HG03460 (cell line): ENCODE data around the gene LAPTM5.

Experiments used
- ATAC-seq: cut with Tn5 transposase; IDR thresholded peaks from one replicate; pipeline ENCODE4 v1.9.1; 2021; ENCODE audit not compliant: unreplicated experiment

The LAPTM5 gene

DNA sequence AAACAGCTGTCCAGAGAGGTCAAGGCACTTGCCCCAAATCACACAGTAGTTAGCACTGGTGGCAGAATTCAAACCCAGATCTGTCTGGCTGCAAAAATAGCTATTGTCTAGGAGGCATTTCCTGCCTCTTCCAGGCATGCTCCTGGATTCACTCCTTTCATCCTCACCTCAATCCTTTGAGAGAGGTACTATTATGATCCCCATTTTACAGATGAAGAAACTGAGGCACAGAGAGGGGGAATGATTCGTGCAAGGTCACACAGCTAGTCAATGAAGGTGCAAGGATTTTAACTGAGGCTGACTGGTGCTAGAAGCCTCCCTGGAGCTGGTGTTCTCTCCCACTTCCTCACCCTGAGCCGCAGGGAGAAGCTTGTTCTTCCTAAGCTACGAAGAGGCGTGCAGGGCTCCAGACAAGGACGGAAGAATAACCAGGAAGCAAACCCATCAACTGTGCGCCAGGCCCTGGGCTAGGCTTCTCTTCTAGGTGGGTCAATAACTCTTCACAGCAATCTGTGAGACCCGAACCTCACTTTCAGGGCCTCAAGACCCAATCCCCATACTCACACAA is 631 bp upstream of the LAPTM5 start:
- no peak for ATAC-seq

DNA sequence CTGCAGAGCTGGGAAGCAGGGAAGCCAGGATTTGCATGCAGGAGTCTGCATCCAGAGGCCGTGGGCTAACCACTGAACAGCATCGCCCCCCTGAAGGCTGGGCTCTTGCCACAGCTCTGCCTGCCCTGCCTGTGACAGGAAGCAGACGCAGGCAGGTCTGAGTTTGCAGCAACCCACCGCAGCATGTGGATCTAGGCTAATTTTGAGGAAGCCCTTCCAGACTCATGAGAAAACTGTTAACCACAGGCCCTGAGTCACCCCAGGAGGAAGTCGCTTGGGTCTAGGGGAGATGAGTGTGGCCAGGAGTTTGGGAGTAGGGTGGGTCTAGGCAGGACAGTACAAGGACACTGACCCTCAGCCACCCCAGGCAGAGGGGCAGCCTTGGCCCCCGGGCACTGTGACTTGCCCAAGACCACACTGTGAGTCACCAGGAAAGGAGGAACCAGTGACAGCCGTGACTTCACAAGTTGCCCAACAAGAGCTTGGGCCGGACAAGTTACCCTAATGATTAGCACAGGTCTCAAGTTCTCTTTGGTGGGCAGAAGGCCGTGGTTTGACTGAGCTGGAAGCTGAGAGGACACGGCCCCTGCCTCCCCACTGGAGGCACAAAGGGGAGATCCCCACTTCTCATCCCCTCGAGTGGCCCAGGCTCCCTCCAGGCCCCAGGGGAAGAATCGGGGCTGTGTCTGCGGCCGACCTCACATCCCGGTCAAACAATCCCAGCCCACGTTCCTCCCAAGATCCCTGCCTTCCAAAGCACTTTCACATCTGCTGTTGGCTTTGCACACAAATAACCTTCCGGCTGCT is 826 bp downstream of the LAPTM5 start:
- no peak for ATAC-seq

DNA sequence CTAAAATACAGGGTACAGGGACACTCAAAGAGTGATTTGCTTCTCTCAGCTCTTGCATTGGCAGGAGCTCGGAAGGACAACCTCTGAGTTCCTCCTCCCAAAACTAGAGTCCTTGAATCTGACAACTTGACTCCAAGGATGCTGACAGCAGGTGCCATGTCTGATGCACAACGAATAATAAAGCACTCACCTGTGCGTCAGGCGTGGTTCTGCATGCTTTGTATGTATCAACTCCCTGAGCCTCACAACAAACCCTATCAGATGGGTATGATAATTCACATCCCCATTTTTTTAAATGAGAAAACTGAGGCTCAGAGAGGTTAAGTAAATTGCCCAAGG is 1.4 kb downstream of the LAPTM5 start:
- no peak for ATAC-seq

DNA sequence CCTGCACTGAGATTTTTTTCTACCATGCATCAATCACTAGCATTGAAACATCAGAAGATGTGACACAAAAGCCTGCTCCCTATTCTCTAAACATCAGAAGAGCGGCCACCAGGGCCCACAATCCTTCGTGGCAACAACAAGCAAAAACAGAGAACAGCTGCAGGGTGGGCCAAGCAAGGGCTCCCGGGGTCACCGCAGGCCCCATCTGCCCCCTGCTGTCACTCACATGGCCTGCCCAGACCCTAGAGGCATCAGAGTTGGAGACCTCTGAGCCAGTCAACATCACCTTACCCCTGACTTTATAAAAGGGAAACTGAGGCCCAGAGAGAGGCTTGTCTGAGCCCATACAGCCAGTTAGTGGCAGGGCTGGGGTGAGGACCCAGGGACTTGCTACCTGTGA is 1.8 kb downstream of the LAPTM5 start:
- ATAC-seq: no peak

DNA sequence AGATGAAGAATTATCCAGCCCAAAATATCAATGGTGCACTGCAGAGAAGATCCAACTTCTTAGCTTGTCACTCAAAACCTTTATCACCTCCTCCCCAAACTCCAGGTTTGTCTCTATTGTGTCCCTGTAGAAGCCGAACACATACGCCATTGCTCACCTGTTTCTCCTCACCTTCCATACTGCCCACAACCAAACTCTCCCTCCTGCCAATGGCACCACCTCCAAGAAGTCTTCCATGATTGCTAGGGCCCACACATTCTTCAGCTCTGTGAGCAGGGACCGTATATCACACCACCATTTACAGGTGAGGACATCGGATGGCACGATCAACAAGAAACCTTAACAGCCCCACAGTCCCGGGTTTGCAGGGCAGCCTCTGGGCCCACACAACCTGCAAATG is 2.2 kb downstream of the LAPTM5 start:
- ATAC-seq: no peak

DNA sequence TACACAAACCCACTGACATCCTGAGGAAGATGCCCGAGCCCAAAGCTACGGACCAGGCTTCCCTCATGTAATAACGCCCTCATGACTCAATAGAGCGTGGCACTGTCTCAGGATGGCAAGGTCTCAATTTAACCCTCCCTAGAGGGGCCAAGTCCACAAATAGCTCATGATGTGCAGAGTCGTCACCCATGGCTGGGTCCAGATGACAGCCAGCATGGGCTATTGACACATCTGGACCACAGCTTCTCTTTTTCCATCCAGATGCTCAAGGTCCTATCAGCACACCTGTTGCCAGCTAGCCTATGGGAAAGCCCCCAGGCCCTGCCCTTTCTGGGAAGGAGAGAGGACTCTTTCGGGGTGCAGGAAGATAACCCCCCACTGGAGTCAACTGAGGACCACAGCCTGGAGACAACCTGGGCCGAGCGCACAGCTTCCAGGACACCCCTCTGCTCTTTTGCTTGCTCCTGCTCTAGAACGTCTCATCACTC is 2.8 kb downstream of the LAPTM5 start:
- ATAC-seq: peak; percentile 41

DNA sequence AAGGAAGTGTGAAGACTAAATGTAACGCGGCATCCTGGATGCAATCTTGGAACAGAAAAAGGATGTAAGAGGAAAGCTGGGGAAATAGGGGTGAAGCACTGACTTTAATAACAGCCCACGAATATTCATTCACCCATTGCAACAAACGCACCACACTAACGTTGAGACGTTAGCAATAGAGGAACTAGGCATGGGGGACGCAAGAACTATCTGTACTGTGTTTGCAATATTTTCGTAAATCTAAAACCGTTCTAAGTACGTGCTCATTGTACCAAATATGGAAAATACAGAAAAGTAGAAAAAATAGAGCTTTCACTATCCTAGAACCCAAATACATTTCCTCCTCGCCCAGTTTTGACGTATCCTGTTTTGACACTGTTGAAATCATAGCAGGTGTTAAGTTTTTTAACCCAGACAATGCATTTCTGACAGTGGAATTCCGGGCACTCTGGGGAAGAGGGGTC is 3.9 kb downstream of the LAPTM5 start:
- no peak for ATAC-seq

DNA sequence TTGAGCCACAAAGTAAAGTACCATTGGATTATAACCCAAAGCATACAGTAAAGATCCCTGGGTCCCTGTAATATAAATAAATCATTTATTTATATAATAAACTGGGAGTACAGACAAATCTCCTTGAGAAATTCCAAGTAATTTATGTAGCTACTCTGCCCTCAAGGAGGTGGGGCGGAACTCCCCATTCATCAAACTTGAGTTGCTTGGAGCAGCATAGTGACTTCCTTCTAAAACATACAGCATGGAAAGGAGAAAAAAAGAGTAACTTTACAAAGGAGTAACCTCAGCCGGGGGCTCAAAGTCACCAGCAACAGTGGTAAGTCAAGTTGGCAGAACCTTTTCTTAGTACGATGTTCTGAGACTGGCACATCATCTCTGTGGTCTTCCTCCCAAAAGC is 4.5 kb downstream of the LAPTM5 start:
- no peak for ATAC-seq

DNA sequence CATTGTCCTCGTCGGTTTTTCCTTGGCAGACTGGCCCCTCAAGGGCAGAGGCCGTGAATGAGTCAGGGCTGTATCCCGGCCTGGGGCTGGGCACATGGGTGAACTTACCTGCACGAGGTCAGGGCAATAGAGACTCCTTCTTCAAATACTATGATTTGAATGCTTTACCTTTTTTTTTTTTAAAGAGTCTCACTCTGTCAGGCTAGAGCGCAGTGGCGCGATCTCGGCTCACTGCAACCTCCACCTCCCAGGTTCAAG is 5.0 kb downstream of the LAPTM5 start:
- ATAC-seq: no peak

DNA sequence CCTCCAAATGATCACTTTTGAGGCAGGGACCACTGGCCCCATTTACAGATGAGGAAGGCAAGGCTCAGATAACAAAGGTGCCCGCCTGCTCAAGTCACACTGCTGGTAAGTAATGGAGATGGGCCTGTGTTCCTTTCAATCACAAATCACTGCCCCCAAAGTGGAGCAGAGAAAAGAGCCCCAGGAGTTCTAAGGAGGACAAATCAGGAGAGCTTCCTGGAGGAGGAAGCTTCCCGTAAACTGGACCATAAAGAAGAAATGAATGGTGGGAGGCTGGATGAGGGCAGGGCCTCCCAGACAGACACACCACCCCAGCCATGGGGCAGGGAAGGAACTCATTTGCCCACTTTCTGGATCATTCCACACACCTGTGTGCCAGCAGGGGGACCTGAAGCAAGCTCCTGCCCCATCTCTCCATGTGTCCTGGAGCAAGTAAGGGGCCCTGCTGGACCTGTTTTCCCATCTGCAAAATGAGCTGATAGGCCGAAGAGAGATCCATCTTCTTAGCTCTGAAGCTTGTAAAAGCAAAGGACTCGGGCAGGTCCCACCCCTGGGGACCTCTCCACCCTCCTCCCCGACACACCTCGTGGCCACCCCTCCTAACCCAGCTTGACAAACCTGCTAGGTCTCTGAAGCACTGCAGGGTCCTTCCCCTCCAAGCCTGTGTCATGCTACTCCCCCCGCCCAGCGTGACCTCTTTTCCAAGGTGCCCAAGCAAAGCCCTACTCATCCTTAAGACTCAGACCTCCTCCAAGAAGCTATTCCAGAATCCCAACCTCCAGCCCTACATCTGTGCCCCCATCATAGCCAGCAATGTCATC is 5.5 kb downstream of the LAPTM5 start:
- ATAC-seq: no peak

DNA sequence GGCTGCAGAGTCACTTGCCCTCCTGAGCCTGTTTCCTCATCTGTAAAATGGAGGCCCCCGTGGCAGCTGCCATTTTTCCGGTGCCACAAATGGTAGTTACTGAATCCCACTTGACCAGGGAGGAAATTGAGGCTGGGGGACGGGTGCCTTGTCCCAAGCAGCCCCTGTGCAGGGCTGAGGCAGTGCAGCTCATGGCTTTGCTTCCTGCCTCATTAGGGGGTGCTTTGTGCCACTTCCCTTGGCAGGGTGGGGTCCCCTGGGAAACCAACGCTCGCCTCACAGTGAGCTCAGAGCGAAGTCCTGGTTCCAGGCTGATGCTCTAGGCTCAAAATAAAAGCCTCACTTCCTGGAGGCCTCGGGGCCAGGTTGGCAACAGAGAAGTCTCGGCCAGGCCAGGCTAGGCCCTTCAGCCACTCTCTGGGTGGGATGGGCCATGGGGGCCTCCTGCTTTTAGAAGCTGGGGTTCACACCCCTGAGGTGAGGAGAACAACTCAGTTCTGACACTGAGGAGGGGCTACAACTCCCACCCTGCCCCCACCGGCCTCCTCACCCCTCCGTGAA is 6.8 kb downstream of the LAPTM5 start:
- ATAC-seq: no peak

DNA sequence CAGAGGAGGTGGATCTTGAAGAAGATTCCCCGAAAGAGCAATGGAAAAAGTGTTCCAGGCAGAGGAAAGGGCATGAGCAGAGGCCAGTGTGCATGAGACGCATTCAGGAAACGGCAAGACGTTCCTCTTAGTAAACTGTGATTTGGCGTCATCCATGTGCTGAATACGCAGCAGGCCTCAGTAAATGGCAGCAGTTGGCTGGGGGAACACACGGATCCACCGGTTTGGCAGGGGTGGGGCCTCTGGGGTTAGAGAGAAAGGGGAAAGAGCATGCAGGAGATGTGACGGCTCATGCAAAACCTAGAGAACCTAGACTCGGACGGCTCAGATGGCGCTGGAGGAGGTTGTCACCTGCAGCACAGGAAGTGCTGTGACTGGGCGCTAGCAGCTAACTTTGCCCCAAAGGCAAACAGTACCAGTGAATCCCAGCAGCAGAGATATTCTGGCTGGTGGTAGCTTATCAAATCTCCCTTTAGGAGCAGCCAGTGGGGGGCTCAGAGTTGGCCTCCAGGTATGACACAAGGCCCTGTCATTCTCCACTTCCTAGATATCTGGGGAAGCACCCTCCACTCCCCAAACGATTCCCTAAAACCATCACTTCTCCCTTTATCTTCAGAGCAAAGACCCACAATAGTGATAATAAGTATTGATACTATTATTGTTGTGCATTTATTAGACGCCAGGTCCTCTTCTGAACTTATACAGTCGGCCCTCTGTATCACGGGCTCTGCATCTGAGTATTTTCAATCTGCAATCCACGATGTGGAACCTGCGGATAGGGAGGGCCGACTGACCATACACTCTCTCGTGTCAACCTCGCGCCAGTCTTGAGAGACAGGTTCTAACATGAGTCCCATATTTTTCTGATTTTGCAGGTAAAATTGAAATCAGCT is 7.6 kb downstream of the LAPTM5 start:
- no peak for ATAC-seq

DNA sequence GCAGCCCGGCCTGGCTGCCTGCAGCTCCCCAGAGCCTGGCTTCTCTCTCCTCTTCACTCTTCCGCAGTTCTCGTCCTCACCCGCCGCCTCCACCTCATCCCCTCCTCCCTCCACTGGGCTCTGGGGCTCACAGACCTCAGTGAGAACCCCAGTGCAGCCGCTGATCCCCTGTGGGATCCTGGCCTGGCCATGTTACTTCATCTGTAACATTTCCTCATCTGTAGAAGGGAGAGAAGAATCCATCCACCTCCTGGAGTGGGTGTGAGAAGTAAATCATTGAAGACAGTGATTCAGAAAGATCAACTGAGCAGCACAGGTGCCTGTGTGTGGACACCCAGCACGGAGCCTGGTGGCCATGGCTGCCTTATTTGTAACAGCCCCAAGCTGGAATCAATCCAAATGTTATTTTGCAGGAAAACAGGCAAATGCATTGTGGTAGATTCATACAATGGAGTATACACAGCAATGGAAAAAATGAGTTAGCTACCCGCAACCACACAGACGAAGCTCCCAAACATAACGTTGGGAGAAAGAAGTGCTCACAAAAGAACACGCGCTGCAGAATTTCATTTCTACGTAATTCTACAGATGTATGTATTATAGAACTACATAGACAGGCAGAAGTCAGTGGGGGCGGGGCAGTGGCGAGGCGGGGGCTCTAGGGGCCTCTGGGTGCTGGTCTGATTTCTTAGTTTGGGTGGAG is 8.7 kb downstream of the LAPTM5 start:
- ATAC-seq: no peak

DNA sequence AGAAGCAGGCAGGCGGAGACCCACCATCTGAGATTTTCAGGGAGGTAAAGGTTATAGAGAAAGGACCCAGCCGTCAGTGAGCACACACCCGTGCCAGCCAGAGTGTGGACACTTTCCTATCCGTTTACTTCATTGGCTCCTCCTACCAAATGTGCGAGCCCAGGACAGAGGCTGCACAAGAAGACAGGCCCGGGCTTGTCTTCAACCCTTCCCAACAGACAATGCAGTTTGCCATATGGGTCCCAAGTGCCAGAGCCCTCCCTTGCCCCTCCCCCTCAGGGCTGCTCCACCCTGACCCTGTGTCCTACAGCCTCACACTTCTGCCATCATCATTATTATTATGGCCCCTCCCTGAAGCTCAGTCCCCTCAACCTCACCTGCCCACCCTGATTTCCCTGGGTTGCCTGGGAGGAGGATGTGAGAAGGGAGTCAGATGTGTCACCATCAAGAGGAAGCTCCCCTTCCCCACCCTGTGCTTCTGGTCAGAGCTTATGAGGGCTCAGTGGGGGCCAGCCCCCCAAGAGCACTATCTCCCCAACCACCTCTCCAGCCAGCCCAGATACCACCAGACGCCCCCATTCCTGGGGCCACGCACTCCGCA is 9.4 kb downstream of the LAPTM5 start:
- no peak for ATAC-seq

DNA sequence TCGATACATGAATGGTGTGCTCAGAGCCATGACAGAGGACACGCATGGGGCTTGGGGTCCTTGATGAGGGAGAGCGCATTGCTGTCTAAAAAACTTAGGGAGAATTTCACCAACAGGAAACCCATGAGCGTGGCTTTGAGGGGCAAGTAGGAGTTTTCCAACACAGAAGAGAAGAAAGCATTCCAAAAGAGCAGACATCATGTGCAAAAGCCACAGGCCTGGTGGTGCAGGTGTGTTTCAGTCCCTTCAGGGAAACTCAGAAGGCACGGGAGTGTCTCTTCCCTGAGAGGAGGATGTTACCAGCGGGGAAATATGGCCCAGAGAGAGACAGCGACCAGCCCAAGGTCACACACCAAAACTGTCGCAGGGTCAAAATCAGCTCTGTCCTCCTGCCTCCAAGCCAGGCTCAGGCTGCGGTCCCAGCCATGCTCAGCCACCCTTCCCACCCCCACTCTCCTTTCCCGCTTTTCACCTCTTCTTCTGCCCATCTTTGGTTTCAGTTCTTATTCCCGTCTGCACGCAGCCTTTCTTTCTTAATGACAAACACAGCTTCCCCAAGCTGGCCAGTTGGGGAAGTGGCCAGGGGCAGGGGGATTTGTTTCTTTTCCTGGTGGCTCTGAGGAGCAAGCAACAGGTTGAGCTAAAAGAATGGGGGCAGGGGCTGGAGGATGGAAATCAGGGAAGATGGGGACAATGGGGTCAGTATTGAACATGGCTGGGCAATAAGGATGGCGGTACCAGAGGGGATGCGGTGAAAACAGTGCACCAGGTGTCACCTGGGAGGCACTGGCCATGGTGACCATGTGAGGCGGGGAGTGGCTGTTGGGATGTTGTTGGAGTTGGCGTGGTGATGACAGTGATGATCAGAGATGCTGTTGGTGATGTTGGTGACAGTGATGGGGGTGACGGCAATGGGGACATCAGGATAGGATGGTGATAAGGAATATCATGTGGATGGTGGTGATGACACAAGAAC is 10.3 kb downstream of the LAPTM5 start:
- ATAC-seq: no peak

DNA sequence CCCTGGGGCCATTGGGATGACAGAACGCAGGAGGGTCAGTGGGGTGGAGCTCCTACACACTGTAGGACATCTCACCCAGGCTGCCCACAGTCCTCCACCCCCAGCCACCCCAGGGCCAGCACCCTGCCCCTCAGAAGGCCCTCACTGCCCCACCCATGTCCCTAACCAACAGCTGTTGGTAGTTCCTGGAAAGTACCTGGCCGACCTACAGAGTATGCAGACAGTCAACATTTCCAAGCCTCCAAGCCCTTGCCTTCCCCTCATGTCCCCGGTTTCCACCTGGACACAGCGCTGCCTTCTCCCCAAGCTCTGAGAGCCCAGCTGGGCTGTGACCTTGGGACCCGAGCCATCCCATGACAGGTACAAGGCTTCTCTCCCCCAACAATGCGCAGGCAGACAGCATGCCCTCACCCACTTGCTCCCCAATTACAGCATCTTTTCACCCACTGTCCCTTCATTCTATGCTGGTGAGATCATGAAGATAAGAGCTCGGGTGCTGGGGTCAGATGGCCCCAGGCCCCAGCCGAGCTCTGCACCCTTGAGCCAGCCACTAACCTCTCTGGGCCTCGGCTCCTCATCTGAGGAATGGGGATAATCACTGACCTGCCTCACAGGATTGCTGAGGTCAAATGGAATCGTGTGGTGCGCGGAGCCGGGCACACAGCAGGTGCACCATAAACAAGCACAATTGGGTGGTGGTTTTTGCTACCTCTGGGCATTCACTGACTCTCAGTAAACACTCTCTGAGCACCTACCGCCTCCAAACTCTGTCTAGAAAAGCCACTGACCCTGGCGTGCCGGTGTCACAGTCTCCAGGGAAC is 11.2 kb downstream of the LAPTM5 start:
- no peak for ATAC-seq

DNA sequence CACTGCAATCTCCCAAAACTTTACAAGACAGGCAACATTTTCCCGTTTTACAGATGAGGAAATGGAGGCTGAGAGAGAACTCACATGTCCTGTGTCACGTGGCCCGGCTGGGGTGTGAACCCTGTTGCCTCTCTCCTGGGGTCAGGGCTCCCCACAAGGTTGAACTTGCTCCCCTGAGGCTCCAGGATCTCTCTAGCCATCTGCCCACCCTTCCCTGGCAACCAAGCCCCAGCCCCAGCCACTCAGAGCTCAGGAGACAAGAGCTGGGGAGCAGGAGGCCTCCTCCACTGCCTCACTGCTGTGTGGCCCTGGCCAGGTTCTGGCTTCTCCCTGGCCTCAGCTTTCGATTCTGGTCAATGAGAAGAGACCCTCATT is 11.8 kb downstream of the LAPTM5 start:
- ATAC-seq: no peak
